ENCODE data around the gene GALNS. TPM values are rescaled to one million over a fixed set of nuclear protein-coding genes. Genes with fewer than 3 reads are reported as not detected.

GALNS gene
- total RNA-seq, 3 donors from 2014 or later = 20.6 to 24.1 (median 21.1) TPM

- Mint-ChIP-seq H3K36me3 (ENCODE audit: insufficient read depth) (peaks cover 7% of the 10 kb centered on the region), H3K4me1 (ENCODE audit: low read depth) (peaks cover 7% of the 10 kb centered on the region), H3K27me3 (ENCODE audit: low read depth) (no peaks in the 10 kb centered on the region), H3K9me3 (no peaks in the 10 kb centered on the region), H3K4me3 (peak overlapping the region; percentile 89)
- DNase-seq (no peak), ATAC-seq (peak; percentile 11 to 20)
These were observed 46.4 kb downstream of the GALNS start for GRCh38 chr16:88810166-88810911.

DNA sequence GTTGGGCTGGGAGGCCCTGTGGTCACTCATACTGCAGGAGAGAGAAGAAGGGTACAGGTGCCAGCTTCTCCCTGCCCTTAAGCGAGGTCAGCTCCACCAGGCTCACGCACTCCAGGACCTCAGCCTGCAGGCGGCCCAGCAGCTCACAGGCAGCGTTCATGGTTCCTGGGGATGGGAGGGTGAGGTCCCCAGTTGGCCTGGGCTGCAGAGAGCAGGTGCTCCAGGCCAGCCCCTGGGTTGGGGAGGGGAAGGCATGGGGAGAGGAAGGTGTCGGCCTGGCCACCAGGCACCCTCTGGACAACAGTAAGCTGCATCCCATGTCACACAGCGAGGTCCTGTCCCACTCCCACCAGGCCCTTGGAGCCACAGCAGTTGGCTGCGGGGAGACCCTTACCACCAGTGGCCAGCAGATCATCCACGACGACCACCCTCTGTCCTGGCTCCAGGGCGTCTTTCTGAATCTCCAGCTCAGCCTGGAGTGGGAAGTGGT, 47.0 kb downstream of the GALNS start:
- no peak for ATAC-seq
- Mint-ChIP-seq H3K27me3 (ENCODE audit: low read depth) (no peaks in the 10 kb centered on the region), H3K36me3 (ENCODE audit: insufficient read depth) (peaks cover 7% of the 10 kb centered on the region), H3K4me1 (ENCODE audit: low read depth) (peaks cover 7% of the 10 kb centered on the region), H3K4me3 (peak overlapping the region; percentile 89), H3K9me3 (no peaks in the 10 kb centered on the region)
- DNase-seq = no peak

DNA sequence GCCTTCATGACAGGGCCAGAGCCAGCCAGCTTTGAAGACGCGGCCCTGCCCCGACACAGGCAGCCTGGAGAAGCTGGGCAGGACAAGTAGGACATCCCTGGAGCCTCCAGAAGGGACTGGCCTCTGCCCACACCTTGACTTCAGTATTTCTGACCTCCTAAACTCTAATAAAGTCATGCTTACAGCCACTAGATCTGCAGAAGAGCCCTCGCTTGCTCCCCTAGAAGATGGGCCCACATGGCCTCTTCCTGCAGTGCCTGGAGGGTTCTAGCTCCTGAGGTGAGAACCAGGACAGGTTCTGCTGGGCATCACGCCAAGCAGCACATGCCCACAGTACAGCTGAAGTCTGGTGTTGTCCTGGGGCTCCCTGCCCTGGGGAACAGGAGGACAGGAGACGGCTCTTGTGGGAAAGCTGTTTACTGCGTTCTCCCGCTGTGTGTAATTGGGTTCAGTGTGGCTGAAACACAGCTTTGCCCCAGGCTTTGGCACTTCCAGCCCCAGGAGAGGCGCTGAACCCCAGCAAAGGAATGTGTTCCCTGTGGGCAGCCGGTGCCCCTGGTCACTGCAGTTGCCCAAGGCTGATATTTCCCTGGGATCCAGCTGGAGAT, 47.6 kb downstream of the GALNS start:
- ATAC-seq (no peak), DNase-seq (no peak)
- Mint-ChIP-seq H3K36me3 (ENCODE audit: insufficient read depth) (peaks cover 7% of the 10 kb centered on the region), H3K9me3 (no peaks in the 10 kb centered on the region), H3K27me3 (ENCODE audit: low read depth) (no peaks in the 10 kb centered on the region), H3K4me1 (ENCODE audit: low read depth) (peaks cover 7% of the 10 kb centered on the region), H3K4me3 (peak overlapping the region; percentile 89)

DNA sequence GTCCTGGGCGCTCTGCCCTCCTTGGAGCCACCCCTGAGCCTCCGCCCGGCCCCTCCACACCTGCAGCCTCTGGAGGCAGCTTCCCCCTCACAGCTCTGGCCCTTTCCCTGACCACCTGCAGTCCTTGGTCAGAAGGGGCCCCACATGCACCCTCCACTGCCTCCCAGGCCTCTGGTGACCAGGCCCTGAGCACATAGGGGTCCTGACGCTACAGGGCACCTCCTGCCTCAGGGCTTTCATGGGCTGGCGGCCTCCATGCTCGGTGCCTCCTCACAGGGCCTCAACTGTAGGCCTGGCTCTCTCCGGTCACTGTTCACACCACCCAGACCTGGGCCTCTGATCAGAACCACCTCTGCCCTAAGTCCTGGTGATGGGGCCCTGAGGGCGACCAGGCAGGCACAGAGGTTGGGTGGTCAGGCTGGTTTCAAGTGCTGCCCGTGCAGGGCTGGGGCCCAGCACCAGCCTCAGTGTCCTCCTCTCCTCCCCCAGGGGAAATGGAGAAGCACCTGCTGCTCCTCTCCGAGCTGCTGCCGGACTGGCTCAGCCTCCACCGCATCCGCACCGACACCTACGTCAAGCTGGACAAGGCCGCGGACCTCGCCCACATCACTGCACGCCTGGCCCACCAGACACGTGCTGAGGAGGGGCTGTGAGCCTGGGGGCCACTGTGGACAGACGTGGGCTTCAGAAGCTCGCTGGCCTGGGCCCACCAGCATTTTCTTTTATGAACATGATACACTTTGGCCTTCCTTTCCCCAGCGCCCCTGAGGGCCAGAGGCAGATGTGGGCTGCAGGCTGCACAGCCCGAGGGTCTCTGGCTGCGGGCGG, 48.9 kb downstream of the GALNS start:
- no peak for DNase-seq
- Mint-ChIP-seq H3K36me3 (ENCODE audit: insufficient read depth) (peaks cover 7% of the 10 kb centered on the region), H3K4me3 (no peak overlapping the region), H3K9me3 (no peaks in the 10 kb centered on the region), H3K27me3 (ENCODE audit: low read depth) (no peaks in the 10 kb centered on the region), H3K4me1 (ENCODE audit: low read depth) (peaks cover 7% of the 10 kb centered on the region)
- no peak for ATAC-seq

DNA sequence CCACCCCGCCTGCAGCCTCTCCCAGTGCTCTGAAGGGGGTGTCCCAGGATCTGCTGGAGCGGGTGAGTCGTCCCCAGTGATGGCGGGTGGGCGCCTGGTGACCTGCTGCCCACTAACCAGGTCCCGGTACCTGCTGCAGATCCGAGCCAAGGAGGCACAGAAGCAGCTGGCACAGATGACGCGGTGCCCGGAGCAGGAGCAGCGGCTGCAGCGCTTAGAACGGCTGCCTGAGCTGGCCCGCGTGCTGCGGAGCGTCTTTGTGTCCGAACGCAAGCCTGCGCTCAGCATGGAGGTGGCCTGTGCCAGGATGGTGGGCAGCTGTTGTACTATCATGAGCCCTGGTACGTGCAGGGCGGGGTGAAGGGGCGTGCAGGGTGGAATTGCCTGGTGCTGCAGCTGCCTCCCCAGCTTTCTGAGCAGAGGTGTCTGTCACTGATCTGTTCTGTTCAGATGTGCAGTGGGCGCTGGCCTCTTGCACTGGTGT, 49.6 kb downstream of the GALNS start:
- Mint-ChIP-seq H3K36me3 (ENCODE audit: insufficient read depth) (peaks cover 7% of the 10 kb centered on the region), H3K4me3 (no peak overlapping the region), H3K9me3 (no peaks in the 10 kb centered on the region), H3K27me3 (ENCODE audit: low read depth) (no peaks in the 10 kb centered on the region), H3K4me1 (ENCODE audit: low read depth) (peaks cover 10% of the 10 kb centered on the region)
- DNase-seq = no peak
- no peak for ATAC-seq

- H3K4me1 Mint-ChIP-seq (ENCODE audit: low read depth) = peaks cover 10% of the 10 kb centered on the region
- no peak for DNase-seq
- H3K36me3 Mint-ChIP-seq (ENCODE audit: insufficient read depth) = peaks cover 7% of the 10 kb centered on the region
- no peaks in the 10 kb centered on the region for H3K27me3 Mint-ChIP-seq (ENCODE audit: low read depth)
- no peak overlapping the region for H3K4me3 Mint-ChIP-seq
- H3K9me3 Mint-ChIP-seq = no peaks in the 10 kb centered on the region
- no peak for ATAC-seq
These were observed 50.1 kb downstream of the GALNS start for GRCh38 chr16:88806491-88807111.

GRCh38 chr16:88805887-88806393, 50.8 kb downstream of the GALNS start:
- H3K27me3 Mint-ChIP-seq (ENCODE audit: low read depth) = no peaks in the 10 kb centered on the region
- no peaks in the 10 kb centered on the region for H3K9me3 Mint-ChIP-seq
- no peak overlapping the region for H3K4me3 Mint-ChIP-seq
- H3K4me1 Mint-ChIP-seq (ENCODE audit: low read depth) = peaks cover 13% of the 10 kb centered on the region
- no peak for ATAC-seq
- peaks cover 7% of the 10 kb centered on the region for H3K36me3 Mint-ChIP-seq (ENCODE audit: insufficient read depth)
- DNase-seq = no peak

DNA sequence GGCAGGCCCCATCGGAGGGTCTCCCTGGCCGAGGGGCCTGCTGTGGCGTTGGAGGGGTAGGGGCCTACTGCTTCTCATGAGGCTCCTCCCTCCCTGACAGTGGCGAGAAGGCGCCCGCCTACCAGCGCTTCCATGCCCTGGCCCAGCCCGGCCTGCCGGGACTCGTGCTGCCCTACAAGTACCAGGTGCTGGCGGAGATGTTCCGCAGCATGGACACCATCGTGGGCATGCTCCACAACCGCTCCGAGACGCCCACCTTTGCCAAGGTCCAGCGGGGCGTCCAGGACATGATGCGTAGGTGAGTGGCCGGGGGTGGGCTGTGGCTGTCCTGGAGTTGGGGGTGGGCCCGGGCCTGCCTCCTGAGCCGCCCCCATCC, 51.4 kb downstream of the GALNS start:
- ATAC-seq = no peak
- Mint-ChIP-seq H3K36me3 (ENCODE audit: insufficient read depth) (peaks cover 6% of the 10 kb centered on the region), H3K4me3 (peak overlapping the region; percentile 76)

GRCh38 chr16:88804552-88805339, 52.0 kb downstream of the GALNS start:
- DNase-seq (no peak), ATAC-seq (peak in 1 of 2 donors; percentile 14)
- H3K9me3 Mint-ChIP-seq = no peaks in the 10 kb centered on the region
- peak overlapping the region; percentile 76 for H3K4me3 Mint-ChIP-seq
- no peaks in the 10 kb centered on the region for H3K27me3 Mint-ChIP-seq (ENCODE audit: low read depth)
- peaks cover 14% of the 10 kb centered on the region for H3K4me1 Mint-ChIP-seq (ENCODE audit: low read depth)
- peaks cover 3% of the 10 kb centered on the region for H3K36me3 Mint-ChIP-seq (ENCODE audit: insufficient read depth)

More for the DNA sequence above, 51.4 kb downstream of the GALNS start:
- no peak for DNase-seq
- H3K4me1 Mint-ChIP-seq (ENCODE audit: low read depth) = peaks cover 12% of the 10 kb centered on the region
- no peaks in the 10 kb centered on the region for H3K27me3 Mint-ChIP-seq (ENCODE audit: low read depth)
- no peaks in the 10 kb centered on the region for H3K9me3 Mint-ChIP-seq

- Mint-ChIP-seq H3K9me3 (no peaks in the 10 kb centered on the region), H3K27me3 (ENCODE audit: low read depth) (no peaks in the 10 kb centered on the region), H3K4me3 (peak overlapping the region; percentile 76), H3K4me1 (ENCODE audit: low read depth) (peaks cover 11% of the 10 kb centered on the region), H3K36me3 (ENCODE audit: insufficient read depth) (no peaks in the 10 kb centered on the region)
- ATAC-seq (no peak), DNase-seq (no peak)
These were observed 52.6 kb downstream of the GALNS start for GRCh38 chr16:88804173-88804551.

GRCh38 chr16:88803264-88803987, 53.3 kb downstream of the GALNS start, which contains the start of gene CDT1:
Gene CDT1, plus strand, starts transcription at chr16:88803789. Its CDS starts 43 bp downstream, at chr16:88803832.
- H3K27me3 Mint-ChIP-seq (ENCODE audit: low read depth) = no peaks in the 10 kb centered on the region
- DNase-seq = peak; percentile 86
- H3K4me3 Mint-ChIP-seq = peak within 1 kb of the TSS; percentile 83
- peak; percentile 45 to 58 for ATAC-seq
- H3K4me1 Mint-ChIP-seq (ENCODE audit: low read depth) = peaks cover 11% of the 10 kb centered on the region
- H3K36me3 Mint-ChIP-seq (ENCODE audit: insufficient read depth) = no peaks in the 10 kb centered on the region
- H3K9me3 Mint-ChIP-seq = no peaks in the 10 kb centered on the region

- Mint-ChIP-seq H3K9me3 (no peaks in the 10 kb centered on the region), H3K4me1 (ENCODE audit: low read depth) (peaks cover 13% of the 10 kb centered on the region), H3K36me3 (ENCODE audit: insufficient read depth) (no peaks in the 10 kb centered on the region), H3K27me3 (ENCODE audit: low read depth) (no peaks in the 10 kb centered on the region), H3K4me3 (no peak overlapping the region)
- ATAC-seq = no peak
- no peak for DNase-seq
These were observed 56.5 kb downstream of the GALNS start for GRCh38 chr16:88800277-88800592.
